GM19372 (cell line): Measurements from ENCODE around the gene AWAT2.
A peak's percentile ranks its signal among the peaks of the same experiment; 100 is the strongest.

Experiments
- ATAC-seq: cut with Tn5 transposase; IDR thresholded peaks from one replicate; pipeline ENCODE4 v1.9.1; 2021; ENCODE audit warnings: mild to moderate bottlenecking, low read depth, moderate library complexity; ENCODE audit not compliant: unreplicated experiment

Gene AWAT2

DNA sequence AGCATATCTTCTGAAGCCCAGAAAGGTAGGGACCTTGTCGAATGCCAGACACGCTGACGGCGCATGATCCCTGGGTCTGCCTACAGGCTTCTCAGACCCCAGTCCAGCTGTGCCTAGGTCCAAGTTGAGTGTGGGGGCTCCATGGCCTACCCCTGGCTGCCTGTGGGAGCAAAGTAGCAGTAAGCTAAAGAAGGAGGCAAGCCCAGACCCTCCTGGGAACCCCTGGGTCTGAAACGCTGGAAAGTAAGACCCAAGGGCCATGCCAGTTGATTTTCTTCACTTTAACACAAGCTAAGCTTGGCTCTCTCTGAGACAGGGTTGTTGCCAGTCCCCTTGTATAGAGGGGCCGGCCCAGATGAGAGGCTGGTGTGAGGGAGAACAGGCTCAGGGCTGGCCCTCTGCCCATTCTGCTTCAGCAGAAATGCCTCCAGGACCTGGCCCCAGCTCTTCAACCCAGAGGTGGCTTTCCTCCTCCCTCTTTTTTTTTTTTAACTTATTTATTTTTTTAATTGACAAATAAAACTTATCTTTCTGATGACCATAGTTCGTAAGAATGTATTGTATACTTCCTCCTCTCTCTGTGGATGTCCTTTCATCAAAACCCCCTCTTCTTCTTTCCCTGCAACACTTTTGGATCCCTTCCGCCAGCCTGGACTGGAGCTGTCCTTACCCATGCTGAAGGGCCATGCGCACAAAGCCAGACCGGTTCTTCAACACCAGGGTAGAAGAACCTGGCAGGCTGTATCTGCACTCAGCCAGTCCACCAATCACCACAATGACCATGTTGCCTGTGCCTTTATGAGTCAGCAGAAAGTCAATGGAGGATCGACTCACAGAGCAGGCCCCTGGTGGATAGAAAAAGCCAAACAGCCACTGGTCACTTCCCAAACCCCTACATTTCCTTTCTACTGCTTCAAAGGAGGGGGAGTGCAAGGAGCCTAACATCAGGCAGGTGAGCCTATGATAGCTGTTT, 7.1 kb downstream of the AWAT2 start:
- no peak for ATAC-seq

DNA sequence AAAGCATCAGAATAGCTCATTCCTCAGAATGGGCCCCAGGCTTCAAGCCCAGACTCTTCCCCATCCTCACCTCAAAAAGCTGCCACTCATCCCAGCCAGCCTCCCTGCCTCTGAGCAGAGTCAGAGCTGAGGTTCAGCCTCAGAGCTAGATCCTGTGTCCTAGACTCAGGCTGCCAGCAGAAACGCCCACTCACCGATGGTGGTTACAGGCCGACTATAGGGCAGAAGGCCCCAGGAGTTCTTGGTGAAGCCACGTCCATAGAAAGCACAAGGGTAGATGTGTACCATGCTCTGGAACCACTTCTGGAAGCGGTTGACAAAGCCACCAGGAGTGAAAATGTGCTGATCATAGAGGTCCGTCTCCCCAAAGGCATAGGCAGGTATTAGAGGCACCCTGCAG, 7.7 kb downstream of the AWAT2 start:
- ATAC-seq: no peak

DNA sequence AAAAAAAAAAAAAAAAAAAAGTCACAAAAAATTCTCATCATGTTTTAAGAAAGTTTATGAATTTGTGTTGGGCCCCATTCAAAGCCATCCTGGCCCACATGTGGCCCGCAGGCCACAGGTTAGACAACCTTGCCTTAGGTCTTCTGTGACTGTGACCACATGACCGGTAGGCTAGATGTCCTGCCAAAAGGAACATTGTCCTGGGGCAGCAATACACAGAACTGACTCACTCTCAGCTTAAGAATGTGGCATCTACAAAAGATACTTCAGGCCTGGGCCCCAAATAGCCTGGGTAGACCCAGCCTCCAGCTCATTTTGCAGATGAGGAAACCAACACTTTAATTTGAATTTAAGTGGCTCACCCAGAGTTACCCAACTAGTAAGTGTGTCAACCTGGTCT, 10.0 kb downstream of the AWAT2 start:
- ATAC-seq: no peak

DNA sequence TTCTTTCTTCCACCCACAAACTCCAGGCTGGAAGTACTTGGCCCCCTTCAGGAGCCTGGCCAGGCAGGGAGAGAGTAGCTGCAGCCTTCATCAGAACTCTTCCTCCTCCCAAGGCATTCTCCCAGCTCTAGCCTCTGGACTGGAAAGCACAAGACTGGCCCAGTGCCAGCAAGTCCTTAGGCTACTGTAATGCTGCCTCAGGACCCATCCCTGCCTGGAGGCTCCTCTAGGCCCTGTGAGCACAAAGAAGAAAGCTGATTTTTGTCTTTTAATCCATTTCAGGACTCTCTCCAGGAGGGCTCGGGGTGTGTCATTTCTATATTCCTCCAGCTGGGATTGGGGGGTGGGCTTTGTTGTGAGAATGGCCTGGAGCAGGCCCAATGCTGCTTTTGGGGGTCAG, 10.8 kb downstream of the AWAT2 start:
- no peak for ATAC-seq

DNA sequence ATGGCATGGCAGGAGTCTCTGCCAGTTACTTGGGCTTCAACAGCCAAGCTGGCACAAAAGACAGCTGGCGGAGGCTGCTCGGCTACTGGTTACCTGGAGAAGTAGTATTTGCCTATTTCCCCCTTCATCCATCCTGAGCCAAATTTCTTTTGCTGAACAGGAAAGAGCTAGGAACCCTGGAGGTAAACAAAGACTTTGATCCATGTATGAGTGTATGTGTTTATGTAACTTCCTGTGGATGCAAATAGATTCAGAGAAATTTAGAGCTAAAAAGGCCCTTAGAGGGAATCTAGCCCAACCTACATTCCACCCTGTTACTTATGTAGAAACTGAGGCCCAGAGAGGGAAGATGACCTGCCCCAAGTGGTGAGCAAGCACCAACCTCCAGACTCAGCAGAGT, 11.2 kb downstream of the AWAT2 start:
- ATAC-seq: no peak

DNA sequence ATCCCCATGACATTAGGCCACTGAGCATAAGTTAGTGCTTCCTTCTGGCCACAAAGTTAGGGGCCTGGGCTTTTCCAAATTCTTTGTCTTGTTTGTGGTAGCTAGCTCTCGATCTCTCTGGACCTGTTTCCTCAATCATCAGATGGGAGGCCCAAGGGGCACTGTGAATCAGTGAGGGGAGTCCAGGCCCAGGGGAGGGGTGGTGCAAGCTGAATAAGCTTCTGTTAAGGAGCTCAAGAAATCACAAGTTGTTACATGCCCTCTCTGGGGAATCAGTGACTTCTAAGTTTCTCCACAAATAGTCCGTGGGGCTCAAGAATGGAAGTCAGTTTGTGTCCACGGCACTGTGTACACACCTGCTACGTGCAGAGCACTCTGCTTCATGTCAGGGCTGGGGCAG, 15.1 kb downstream of the AWAT2 start:
- no peak for ATAC-seq

DNA sequence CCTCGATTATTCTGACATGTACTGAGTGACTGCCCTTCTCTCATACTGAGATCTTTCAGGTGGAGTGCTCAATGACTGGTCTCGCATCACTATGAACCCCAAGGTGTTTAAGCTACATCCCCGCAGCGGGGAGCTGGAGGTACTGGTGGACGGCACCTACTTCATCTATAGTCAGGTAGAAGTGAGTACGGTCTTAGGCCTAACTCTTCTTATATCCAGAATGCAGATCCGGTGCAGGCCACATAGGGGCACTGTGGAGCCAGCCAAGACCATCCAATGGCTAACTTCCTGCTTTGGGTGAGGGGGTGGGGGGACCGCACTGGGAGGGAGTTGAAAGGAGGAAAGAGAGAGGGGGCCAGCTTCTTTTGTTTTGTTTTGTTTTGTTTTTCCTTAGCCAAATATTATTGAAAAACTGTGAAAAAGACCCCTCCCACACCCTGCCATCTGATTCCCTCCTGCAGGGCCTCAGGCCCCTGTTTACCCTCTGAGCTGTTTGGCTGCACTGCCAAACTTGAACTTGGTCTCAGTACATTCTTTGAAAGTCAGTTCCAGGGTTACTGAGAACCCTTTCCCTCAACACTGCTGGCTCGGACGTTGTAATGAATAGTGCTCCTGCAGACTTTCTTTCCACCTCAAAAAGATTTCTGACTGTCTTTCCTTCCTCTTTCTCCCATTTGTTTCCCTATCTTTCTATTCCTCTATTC, 16.2 kb downstream of the AWAT2 start:
- peak; percentile 73 for ATAC-seq

DNA sequence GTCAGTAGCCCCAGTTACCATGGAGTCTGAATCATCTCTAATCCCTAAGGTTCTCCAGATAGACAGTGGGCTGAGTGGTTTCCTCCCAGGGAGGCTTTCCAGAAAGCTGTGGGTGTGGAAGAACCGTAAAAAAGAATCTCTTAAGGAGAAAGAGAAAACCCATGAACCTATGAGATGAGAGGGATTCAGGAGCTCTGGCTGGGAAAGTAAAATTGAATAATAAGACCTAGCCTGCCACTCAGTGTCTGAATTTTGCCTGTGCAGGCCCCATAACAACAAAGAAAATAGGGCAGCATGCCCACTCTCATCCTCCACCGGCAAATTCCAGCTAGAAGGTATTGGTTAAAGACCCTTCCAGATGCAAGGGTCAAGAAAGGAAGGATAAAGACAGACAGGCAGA, 16.9 kb downstream of the AWAT2 start:
- no peak for ATAC-seq

DNA sequence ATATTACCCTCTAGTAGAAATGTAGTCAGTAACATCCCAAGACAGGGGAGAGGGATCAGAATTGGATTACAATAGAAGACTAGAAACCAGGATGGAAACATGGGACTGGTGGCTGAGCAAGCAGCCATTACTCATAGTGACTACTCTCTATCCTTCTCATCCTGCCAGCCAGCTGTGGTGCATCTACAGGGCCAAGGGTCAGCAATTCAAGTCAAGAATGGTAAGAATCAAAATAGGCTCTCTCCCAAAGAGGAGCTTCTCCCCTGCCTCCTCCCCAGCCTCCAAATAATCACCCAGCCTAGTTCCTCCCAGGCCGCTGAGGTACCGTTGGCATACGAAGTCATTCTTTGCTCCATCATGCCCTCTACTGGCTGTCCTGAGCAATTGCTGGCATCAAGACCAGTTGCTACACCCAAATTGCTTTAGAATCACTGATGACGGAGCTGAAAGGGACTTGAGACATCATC, 19.4 kb downstream of the AWAT2 start:
- no peak for ATAC-seq

DNA sequence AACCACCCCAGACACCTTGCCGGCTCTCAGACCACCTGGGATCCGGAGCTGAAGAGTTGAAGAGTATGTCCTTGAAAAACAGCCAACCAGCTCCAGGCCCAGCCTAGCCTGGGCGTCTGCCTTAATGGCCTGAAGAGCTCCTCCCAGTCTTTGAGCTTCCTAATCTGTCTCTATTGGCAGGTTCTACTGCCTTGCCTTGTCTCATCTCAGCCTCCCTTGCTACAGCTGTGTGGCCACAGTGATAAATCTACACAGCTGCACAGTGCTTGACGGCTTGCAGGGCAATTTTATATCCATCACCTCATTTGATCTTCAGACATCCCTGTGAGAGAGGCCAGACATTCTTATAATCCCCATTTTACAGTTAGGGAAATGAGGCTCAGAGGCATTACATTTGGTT, 19.9 kb downstream of the AWAT2 start:
- no peak for ATAC-seq

DNA sequence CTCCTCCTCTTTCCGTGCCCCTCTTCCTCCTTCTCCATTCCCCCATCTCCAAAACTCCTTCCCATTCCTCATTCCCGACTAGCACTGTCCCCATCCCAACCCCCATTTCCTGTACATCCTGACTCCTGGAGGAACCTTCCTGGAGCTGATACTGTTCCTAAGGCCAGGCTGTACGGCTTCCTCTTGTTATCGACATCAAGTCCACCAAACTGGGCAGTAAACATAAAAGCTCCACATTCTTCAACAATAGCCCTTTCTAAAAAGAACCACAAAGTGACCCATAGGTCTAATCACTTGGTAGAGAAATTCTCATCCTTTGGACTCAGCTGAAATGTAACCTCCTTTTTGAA, 22.9 kb downstream of the AWAT2 start:
- ATAC-seq: no peak

DNA sequence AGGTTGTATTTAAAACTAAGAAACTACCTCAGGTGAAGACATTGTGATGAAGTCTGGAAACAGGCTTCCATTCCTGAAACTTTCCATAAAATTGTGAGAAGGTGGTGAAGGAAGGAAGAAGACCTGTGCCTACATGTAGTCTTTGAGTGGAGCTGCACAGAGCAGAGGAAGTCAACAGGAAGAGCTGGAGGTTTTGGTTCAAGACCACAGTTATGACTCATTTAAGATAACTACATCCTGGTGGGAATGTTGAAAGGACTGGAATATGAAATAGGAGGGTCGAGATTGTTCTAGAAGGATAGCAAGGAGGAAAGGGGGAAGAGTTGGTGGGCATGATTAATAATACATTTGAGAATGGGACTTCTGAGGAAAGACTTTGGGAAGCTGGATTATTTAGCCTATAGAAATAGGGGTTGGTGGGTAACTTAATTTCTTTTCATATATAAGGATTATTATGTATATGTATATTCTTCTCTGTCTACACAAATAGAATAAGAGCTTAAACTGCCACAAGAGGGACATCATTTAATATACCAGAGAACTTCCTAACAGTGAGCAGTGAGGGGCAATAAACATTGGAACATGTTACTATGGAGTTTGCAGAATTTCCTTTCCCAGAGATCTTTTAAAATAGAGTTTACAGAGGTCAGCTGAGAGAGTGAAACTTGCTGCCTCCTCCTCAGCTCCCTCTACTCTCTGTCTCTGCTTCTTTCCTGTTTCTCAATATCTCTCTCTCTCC, 23.5 kb downstream of the AWAT2 start:
- ATAC-seq: no peak

DNA sequence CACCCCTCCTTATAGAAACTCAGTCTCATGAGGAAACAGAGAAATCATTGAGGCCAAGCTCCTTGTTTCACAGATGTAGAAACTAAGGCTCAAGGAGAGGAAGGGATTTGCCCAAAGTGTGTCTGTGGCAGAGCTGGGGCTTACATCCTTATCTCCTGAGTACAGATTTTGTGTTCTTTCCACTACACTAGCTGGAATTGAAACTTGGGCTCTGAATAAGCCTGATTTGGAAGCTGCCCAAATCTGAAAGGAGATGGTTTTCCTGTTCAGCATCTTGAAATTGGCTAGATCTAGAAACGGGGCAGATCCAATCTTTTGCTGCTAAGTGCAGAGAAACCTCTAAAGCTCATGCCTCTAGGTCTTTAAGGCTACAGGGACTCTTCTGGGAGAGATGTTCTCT, 24.3 kb downstream of the AWAT2 start:
- no peak for ATAC-seq

DNA sequence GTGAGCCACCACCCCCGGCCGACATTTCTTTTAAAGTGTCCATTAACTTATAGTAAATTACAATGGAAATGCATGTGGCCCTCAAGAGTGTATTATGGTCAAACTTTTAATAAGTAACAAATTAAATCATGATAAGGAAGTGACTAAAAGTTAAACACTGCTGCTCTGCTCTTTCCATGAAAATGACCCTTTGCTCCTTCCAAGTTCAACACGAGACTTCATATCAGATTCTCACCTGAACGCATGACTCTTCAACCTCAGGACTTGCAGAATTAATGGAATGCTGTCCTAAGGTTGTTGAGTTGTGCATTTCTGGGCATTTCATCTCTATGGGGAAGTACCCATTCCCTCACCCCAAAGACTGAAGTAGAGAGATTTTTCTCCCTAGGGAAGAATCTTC, 27.1 kb downstream of the AWAT2 start:
- no peak for ATAC-seq

DNA sequence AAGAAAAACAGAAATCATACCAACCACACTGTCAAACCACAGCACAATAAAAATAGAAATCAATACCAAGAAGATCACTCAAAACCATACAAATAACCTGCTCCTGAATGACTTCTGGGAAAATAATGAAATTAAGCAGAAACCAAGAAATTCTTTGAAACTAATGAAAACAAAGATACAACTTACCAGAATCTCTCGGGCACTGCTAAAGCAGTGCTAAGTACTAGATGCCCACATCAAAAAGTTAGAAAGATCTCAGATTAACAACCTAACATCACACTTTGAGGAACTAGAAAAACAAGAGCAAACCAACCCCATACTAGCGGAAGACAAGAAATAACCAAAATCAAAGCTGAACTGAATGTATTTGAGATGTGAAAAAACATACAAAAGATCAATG, 33.2 kb downstream of the AWAT2 start:
- no peak for ATAC-seq

DNA sequence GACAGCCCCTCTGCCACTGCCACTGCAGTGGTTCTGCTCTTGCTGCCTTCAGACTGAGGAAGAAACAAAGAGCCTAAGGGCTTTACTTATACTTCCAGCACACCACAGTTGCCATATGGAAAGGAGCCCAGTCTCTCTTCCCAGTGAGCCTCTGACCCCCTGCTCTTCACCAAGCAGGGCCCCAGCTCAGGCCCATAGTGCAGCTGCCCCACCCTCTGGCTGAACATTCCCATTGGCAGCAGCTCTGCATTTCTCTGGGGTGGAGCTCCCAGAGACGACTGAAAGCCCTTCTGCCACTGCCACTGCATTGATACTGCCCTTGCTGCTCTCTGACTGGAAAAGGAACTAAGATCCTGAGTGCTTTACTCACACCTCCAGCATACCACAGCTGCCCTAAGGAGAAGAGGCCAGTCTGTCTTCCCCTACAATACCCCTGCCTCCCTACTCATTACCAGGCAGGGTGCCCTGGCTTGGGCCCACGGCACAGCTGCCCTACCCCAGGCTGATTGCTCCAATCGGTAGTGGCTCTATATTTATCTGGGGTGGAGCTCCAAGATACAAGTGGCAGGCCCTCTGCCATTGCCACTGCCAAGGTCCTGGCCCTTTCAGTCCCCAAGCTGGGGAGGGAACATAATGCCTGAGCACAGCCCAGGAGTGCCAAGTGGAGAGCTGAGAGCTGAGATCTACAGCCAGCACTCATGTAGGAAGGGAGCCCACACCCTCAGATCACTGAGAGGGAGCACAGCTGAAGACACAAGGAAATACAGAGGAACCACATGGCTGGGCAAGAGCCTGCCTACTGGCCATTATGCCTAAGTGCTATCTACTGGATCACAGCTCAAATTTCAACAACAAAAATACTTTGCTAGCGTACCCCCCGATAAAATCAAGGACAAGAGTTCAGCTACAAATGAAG, 36.0 kb downstream of the AWAT2 start:
- no peak for ATAC-seq

DNA sequence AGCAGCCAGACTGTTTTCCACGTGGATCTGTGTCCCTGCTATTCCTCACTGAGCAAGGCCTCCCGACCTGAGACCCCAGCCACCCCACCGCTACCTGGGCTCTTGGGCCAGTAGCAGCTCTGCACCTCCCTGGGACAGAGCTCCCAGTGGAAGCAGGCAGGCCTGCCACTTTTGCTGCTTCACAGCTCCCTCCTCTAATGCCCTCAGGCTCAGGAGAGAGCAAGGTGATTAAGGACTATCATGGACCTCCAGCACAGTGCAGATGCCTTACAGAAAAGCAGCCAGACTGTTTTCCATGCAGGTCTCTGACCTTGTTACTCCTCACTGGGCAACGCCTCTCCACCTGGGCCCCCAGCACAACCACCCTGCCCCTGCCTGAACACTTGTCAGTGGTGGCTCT, 37.0 kb downstream of the AWAT2 start:
- ATAC-seq: no peak

DNA sequence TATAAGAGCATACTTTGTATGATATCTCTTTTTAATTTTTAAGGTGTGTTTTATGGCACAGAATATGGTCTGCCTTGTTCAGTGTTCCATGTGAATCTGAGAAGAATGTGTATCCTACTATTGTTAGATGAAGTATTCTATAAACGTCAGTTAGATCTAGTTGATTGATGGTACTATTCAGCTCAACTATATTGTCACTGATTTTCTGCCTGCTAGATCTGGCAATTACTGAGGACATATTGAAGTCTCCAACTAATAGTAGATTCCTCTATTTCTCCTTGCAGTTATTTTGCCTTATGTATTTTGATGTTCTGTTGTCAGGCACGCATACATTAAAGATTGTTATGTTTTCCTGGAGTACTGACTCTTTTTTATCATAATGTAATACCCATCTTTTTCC, 39.8 kb downstream of the AWAT2 start:
- no peak for ATAC-seq

DNA sequence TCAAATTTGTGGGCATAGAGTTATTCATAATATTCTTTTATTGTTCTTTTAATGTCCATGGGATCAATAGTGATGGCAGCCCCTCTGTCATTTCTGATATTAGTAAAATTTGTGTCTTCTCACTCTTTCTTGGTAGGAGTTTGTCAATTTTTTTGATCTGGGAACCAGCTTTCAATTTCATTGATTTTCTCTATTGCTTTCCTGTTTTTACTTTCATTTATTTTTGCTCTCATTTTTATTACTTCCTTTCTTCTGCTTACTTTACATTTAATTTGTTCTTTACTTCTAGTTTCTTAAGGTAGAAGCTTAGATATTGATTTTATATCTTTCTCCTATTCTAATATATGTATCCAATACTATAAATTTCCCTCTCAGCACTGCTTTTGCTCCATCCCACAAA, 40.7 kb downstream of the AWAT2 start:
- no peak for ATAC-seq

DNA sequence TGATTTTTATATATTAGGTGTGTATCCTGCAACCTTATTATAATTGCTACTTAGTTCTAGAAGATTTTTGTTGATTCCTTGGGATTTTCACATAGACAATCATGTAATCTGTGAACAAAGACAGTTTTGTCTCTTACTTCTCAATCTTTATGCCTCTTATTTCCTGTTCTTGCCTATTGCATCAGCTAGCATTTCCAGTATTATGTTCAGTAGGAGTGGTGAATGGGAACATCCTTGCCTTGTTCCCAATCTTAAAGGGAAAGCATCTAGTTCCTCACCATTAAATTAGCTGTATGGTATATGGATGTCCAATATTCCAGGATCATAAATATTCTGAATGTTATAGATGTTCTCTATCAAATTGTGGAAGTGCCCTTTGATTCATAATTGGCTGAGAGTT, 41.8 kb downstream of the AWAT2 start:
- no peak for ATAC-seq
